IMR-90 (cell line): ENCODE measurements around the gene MGAT1. TPM values are rescaled to one million over a fixed set of nuclear protein-coding genes. Genes with fewer than 3 reads are reported as not detected.

Experiments
- ATAC-seq: fragments of 200-7000 bp; cut with Tn5 transposase; 2 replicates; pipeline ENCODE4 v1.9.1; 2020; ENCODE audit warnings: low read depth, mild to moderate bottlenecking, moderate library complexity
- BruUV-seq: library from RNA; stranded (reverse); fragments of 400-500 nt; replicated peaks from 2 replicates; lab custom pipeline; 2021; lab: Mats Ljungman, UMichigan
- CTCF ChIA-PET: fragments of 300-600 bp; formaldehyde crosslinking; extraction: SDS; loops from one replicate; lab custom pipeline; 2021; ENCODE audit warnings: antibody characterized with exemption; lab: Yijun Ruan, JAX
- POLR2A ChIA-PET: fragments of 300-600 bp; sonication (Branson Sonifier 250); formaldehyde crosslinking; loops from one replicate; lab custom pipeline; 2022; ENCODE audit warnings: antibody characterized with exemption; ENCODE audit not compliant: unreplicated experiment; lab: Charles Lee
- DNase-seq: peaks from one replicate; pipeline ENCODE4 v3.0.0; 2013
- H2AFZ ChIP-seq: replicated peaks from 2 replicates; pipeline ENCODE3; 2013; ENCODE audit warnings: low read length, mild to moderate bottlenecking; ENCODE audit not compliant: poor library complexity
- H2AK5ac ChIP-seq: 2 replicates; pipeline ENCODE4 v1.6.1; 2013; ENCODE audit warnings: low read depth, low read length, inconsistent platforms
- H2AK9ac ChIP-seq: replicated peaks from 2 replicates; pipeline ENCODE3; 2013; ENCODE audit warnings: mild to moderate bottlenecking, low read depth, low read length, moderate library complexity; ENCODE audit not compliant: poor library complexity
- H2BK120ac ChIP-seq: 2 replicates; pipeline ENCODE4 v1.6.1; 2013; ENCODE audit warnings: low read depth, low read length, inconsistent platforms
- H2BK15ac ChIP-seq: 3 replicates; pipeline ENCODE4 v1.6.1; 2013; ENCODE audit warnings: low read depth, low read length, inconsistent platforms
- H2BK20ac ChIP-seq: 2 replicates; pipeline ENCODE4 v1.6.1; 2013; ENCODE audit warnings: low read depth, mild to moderate bottlenecking, inconsistent platforms, low read length, moderate library complexity
- H2BK5ac ChIP-seq: 2 replicates; pipeline ENCODE4 v1.6.1; 2013; ENCODE audit warnings: mild to moderate bottlenecking, low read depth, low read length, inconsistent platforms; ENCODE audit not compliant: poor library complexity, severe bottlenecking
- H3K14ac ChIP-seq: replicated peaks from 2 replicates; pipeline ENCODE4 v1.6.1; 2013; ENCODE audit warnings: low read depth, low read length, inconsistent platforms
- H3K18ac ChIP-seq: 2 replicates; pipeline ENCODE4 v1.6.1; 2013; ENCODE audit warnings: low read depth, low read length, control low read depth
- H3K23ac ChIP-seq: 2 replicates; pipeline ENCODE4 v1.6.1; 2013; ENCODE audit warnings: low read depth, low read length, inconsistent platforms
- H3K27ac ChIP-seq: 2 replicates; pipeline ENCODE4 v1.5.1; 2013; ENCODE audit warnings: mild to moderate bottlenecking, control low read depth, low read length; ENCODE audit not compliant: insufficient read depth
- H3K27me3 ChIP-seq: 2 replicates; pipeline ENCODE4 v1.6.1; 2013; ENCODE audit warnings: low read length; ENCODE audit not compliant: control insufficient read depth, insufficient read depth
- H3K36me3 ChIP-seq: 2 replicates; pipeline ENCODE4 v1.6.1; 2013; ENCODE audit warnings: low read length, mixed read lengths; ENCODE audit not compliant: control insufficient read depth, insufficient read depth
- H3K4ac ChIP-seq: 2 replicates; pipeline ENCODE4 v1.6.1; 2013; ENCODE audit warnings: low read depth, low read length, inconsistent platforms
- H3K4me1 ChIP-seq: 2 replicates; pipeline ENCODE4 v1.6.1; 2013; ENCODE audit warnings: low read length, mixed read lengths; ENCODE audit not compliant: control insufficient read depth, insufficient read depth
- H3K4me2 ChIP-seq: 2 replicates; pipeline ENCODE4 v1.6.1; 2013; ENCODE audit warnings: low read depth, mild to moderate bottlenecking, control low read depth, low read length, moderate library complexity
- H3K4me3 ChIP-seq: 2 replicates; pipeline ENCODE4 v1.5.1; 2013; ENCODE audit warnings: low read depth, mild to moderate bottlenecking, control low read depth, low read length, moderate library complexity; ENCODE audit not compliant: insufficient read depth
- H3K56ac ChIP-seq: 2 replicates; pipeline ENCODE4 v1.6.1; 2013; ENCODE audit warnings: low read length, inconsistent platforms; ENCODE audit not compliant: insufficient read depth; ENCODE audit errors: extremely low read depth
- H3K79me1 ChIP-seq, 2 experiments: 2 replicates each; pipeline ENCODE4 v1.6.1; 2013; ENCODE audit warnings: low read length in 2 of 2, inconsistent platforms in 1 of 2, low read depth in 1 of 2
- H3K9ac ChIP-seq: 2 replicates; pipeline ENCODE4 v1.6.1; 2013; ENCODE audit warnings: low read depth, low read length, control low read depth
- H3K9me1 ChIP-seq: 2 replicates; pipeline ENCODE4 v1.6.1; 2013; ENCODE audit warnings: low read length, inconsistent platforms; ENCODE audit not compliant: insufficient read depth
- H3K9me3 ChIP-seq: 2 replicates; pipeline ENCODE4 v1.6.1; 2013; ENCODE audit warnings: low read length; ENCODE audit not compliant: control insufficient read depth, insufficient read depth
- H4K20me1 ChIP-seq: 2 replicates; pipeline ENCODE4 v1.6.1; 2013; ENCODE audit warnings: low read length, inconsistent platforms; ENCODE audit not compliant: insufficient read depth
- H4K5ac ChIP-seq: 2 replicates; pipeline ENCODE4 v1.6.1; 2013; ENCODE audit warnings: mild to moderate bottlenecking, low read depth, low read length, control low read depth
- H4K8ac ChIP-seq, 2 experiments: 2 replicates each; pipeline ENCODE4 v1.6.1; 2013; ENCODE audit warnings: low read depth in 2 of 2, low read length in 2 of 2, control low read depth in 1 of 2, inconsistent platforms in 1 of 2
- H4K91ac ChIP-seq: 2 replicates; pipeline ENCODE4 v1.6.1; 2013; ENCODE audit warnings: low read depth, low read length, inconsistent platforms; ENCODE audit not compliant: insufficient read depth
- BHLHE40 ChIP-seq: fragments of 150-350 bp; IDR thresholded peaks from 2 replicates; pipeline ENCODE4 v1.6.1; 2016; ENCODE audit warnings: mild to moderate bottlenecking, low read depth, low read length
- CEBPB ChIP-seq: IDR thresholded peaks from 2 replicates; pipeline ENCODE4 v1.6.1; 2012; ENCODE audit warnings: low read depth, low read length, improper control_type of control experiment
- CHD1 ChIP-seq: IDR thresholded peaks from 2 replicates; pipeline ENCODE4 v1.6.1; 2012; ENCODE audit warnings: low read depth, low read length, improper control_type of control experiment
- FOS ChIP-seq: fragments of 150-350 bp; IDR thresholded peaks from 2 replicates; pipeline ENCODE4 v1.6.1; 2016; ENCODE audit warnings: low read depth, low read length
- MAFK ChIP-seq: IDR thresholded peaks from 2 replicates; pipeline ENCODE4 v1.6.1; 2012; ENCODE audit warnings: low read depth, low read length, improper control_type of control experiment
- MAZ ChIP-seq: IDR thresholded peaks from 2 replicates; pipeline ENCODE4 v1.6.1; 2012; ENCODE audit warnings: low read depth, mild to moderate bottlenecking, low read length, improper control_type of control experiment, moderate library complexity, borderline replicate concordance
- MXI1 ChIP-seq: IDR thresholded peaks from 2 replicates; pipeline ENCODE4 v1.6.1; 2012; ENCODE audit warnings: low read depth, mild to moderate bottlenecking, low read length, moderate library complexity, borderline replicate concordance
- NFE2L2 ChIP-seq: fragments of 150-350 bp; IDR thresholded peaks from 2 replicates; pipeline ENCODE4 v1.6.1; 2016; ENCODE audit warnings: low read depth, mild to moderate bottlenecking, low read length
- POLR2A ChIP-seq: IDR thresholded peaks from 2 replicates; pipeline ENCODE4 v1.6.1; 2012; ENCODE audit warnings: mild to moderate bottlenecking, low read depth, low read length
- RFX5 ChIP-seq: IDR thresholded peaks from 2 replicates; pipeline ENCODE4 v1.8.0; 2012; ENCODE audit warnings: low read depth, mild to moderate bottlenecking, low read length, moderate library complexity
- SMC3 ChIP-seq: fragments of 150-350 bp; IDR thresholded peaks from 2 replicates; pipeline ENCODE4 v1.6.1; 2016; ENCODE audit warnings: low read depth, mild to moderate bottlenecking, antibody characterized with exemption, low read length, moderate library complexity
- WGBS, 2 experiments: methylation state at CpG; one replicate each; pipeline versions ENCODE4 v1.1.5 to v1.1.7; 2013; ENCODE audit warnings: missing lambda C conversion rate in 2 of 2; ENCODE audit not compliant: insufficient read length in 1 of 2; ENCODE audit errors: extremely low coverage in 2 of 2; 5-methylcytosine and 5-hydroxymethylcytosine counted together
- dilution Hi-C: fragments of 300-500 bp; cut with HindIII; formaldehyde crosslinking; loops from one replicate; pipeline ENCODE4 v1.14.3; 2018; ENCODE audit warnings: low sequenced_read_pairs; ENCODE audit not compliant: unreplicated experiment
- in situ Hi-C: fragments of 300-500 bp; cut with MboI; formaldehyde crosslinking; loops from 3 replicates; pipeline ENCODE4 v1.14.3; 2019; ENCODE audit warnings: low sequenced_read_pairs, inconsistent platforms, mixed read lengths
- intact Hi-C: fragments of 100-400 bp; cut with micrococcal nuclease; formaldehyde crosslinking; loops from 2 replicates; pipeline ENCODE4 v1.10.0; 2022
- polyA plus RNA-seq, 3 experiments: library from polyadenylated mRNA; depleted of rRNA; stranded (reverse); fragments of >200 nt; gene quantifications; 2 replicates each; pipeline ENCODE4 v1.2.3, GENCODE V29; 2012; ENCODE audit warnings: low replicate concordance in 1 of 3
- total RNA-seq: library from RNA; depleted of rRNA; stranded (reverse); fragments of >200 nt; gene quantifications from 2 replicates; pipeline ENCODE4 v1.2.3, GENCODE V29; 2012

The MGAT1 gene
- total and polyA plus RNA-seq, 2 of the 4 experiments (the other 2 are of a cell fraction) = 56.3 to 141 TPM

DNA sequence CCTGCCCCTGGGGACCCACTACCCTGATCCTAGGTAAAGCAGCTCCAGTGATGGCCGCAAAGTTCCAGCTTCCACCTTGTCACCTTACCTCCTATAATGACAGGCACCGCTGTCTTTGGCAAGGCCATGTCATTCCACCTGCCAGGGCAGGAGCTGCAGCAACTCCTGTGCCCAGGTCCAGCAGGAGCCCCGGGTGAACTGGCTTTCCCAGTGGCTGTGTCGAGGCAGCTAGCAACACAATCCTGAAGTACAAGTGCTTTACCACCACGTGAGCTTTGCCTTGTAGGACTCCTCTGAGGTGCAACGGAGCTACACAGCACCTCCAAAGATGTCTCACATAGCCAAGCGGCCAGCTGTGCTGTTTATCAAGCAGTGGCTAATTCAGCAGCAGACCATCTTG lies 20.7 kb upstream of the MGAT1 start:
- H3K4me1 ChIP-seq = peaks cover 15% of the 10 kb centered on the region
- no peak overlapping the region for H3K18ac ChIP-seq
- no peak overlapping the region for H3K4me2 ChIP-seq
- ChIA-PET CTCF (no interaction called here), POLR2A (interaction anchor here (0.5 kb wide), 1 partner anchor 13 kb away, joined by 5 read pairs; no protein-coding TSS in a partner anchor)
- H3K79me1 ChIP-seq = no peaks in the 10 kb centered on the region; a peak in 1 of 4 replicates
- WGBS, 2 experiments = no CpG with 5 or more reads among the region's 7 CpGs
- H3K27ac ChIP-seq = no peak overlapping the region
- no peaks in the 10 kb centered on the region for H3K27me3 ChIP-seq
- H4K20me1 ChIP-seq = no peaks in the 10 kb centered on the region
- H3K36me3 ChIP-seq = no peaks in the 10 kb centered on the region
- H2BK5ac ChIP-seq = no peak overlapping the region
- no peaks in the 10 kb centered on the region for H3K9me3 ChIP-seq
- H2BK20ac ChIP-seq = no peak overlapping the region
- no peak for DNase-seq
- H3K14ac ChIP-seq = no peak overlapping the region
- H3K4me3 ChIP-seq = no peak overlapping the region
- intact Hi-C loops = no loop called here
- no peak overlapping the region for H2AFZ ChIP-seq
- H3K56ac ChIP-seq = no peak overlapping the region
- H2BK120ac ChIP-seq = no peak overlapping the region
- H4K8ac ChIP-seq = no peak overlapping the region
- no peak for ATAC-seq
- H3K9me1 ChIP-seq = peaks cover 8% of the 10 kb centered on the region
- dilution Hi-C loops = no loop called here
- H2AK5ac ChIP-seq = no peak overlapping the region
- no peak overlapping the region; the same call in 1 of the 2 replicates for H4K5ac ChIP-seq
- in situ Hi-C loops = no loop called here
- no peak overlapping the region for H3K9ac ChIP-seq
- H4K91ac ChIP-seq = no peak overlapping the region
- H2BK15ac ChIP-seq = no peak overlapping the region
- BruUV-seq = no TSS peak
- no peak overlapping the region for H3K23ac ChIP-seq
- H2AK9ac ChIP-seq = no peak overlapping the region
- TF ChIP-seq SMC3 (no peak), FOS (no peak), RFX5 (no peak), CEBPB (no peak), MAZ (no peak), CHD1 (no peak), MXI1 (no peak), NFE2L2 (no peak), MAFK (no peak), POLR2A (no peak), BHLHE40 (no peak)
- H3K4ac ChIP-seq = no peak overlapping the region
